ENCODE data around the gene SLC26A6. TPM values are rescaled to one million over a fixed set of nuclear protein-coding genes. Genes with fewer than 3 reads are reported as not detected.

The SLC26A6 gene
- total and polyA plus RNA-seq, 2 of the 13 experiments (the other 11 are each of a cell fraction or from before 2014, with no cell fraction given) = 40.7 to 184 TPM

DNA sequence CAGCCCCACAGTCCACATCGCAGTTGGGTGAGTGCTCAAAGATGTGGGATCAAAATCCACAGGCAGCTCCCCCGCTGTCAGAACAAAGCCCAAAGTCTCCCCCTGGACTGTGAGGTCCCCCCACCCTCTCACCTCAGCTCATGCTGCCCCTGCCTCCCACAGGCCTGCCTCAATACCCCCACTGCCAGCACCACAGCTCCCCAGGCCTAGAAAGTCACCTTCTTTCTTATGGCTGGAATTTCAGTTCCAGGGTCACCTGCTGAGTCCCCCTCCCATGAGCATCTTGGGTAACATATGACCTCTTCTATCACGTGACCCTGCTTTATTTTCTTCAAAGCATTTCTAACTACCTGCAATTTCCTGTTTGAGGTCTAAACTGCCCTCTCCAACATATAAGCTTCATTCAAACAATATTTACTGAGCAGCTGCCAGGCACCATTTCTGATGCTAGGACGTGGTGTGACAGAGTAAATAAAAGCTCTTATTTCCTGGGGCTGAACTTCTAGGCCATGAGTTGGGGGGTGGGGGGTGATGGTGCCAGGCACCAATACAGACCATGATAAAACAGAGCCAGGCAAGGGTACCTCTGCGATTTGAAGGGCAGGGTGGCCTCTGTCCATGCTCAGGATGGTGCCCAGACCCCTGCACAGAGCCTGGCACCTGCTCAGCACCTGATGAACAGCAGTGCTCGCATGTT is 11.3 kb downstream of the SLC26A6 start (continued):
- TF ChIP-seq KIAA2018 (CRISPR knock-in tag; IDR thresholded peaks at IDR 0.05; ENCODE audit: borderline replicate concordance) = no peak
- no peak for TF ChIP-seq MIER3 (CRISPR knock-in tag; IDR thresholded peaks at IDR 0.05; ENCODE audit: borderline replicate concordance)
- 0 out of 2 replicates have a peak, but pooled peaks have one; percentile 50 for TF ChIP-seq TARDBP (CRISPR knock-in tag; IDR thresholded peaks at IDR 0.05)
- TF ChIP-seq HNF4G (IDR thresholded peaks at IDR 0.05; ENCODE audit: borderline replicate concordance, low read depth, low read length) = no peak
- TF ChIP-seq HNF4G (CRISPR knock-in tag; IDR thresholded peaks at IDR 0.05; ENCODE audit: borderline replicate concordance, low read depth) = no peak
- peak; percentile 69 for TF ChIP-seq FOXA3 (CRISPR knock-in tag; IDR thresholded peaks at IDR 0.05)
- TF ChIP-seq ZUFSP (CRISPR knock-in tag; IDR thresholded peaks at IDR 0.05; ENCODE audit: borderline replicate concordance) = no peak
- no peak for TF ChIP-seq TAF1 (CRISPR knock-in tag; IDR thresholded peaks at IDR 0.05)
- TF ChIP-seq NAIF1 (CRISPR knock-in tag; IDR thresholded peaks at IDR 0.05; ENCODE audit: borderline replicate concordance) = no peak
- no peak for TF ChIP-seq DNMT3B (CRISPR knock-in tag; conservative IDR thresholded peaks at IDR 0.05)
- peak; percentile 54 for TF ChIP-seq GATAD2A (CRISPR knock-in tag; IDR thresholded peaks at IDR 0.05)
- peak; percentile 88; the same call in 1 of the 2 replicates for TF ChIP-seq TBX2 (CRISPR knock-in tag; IDR thresholded peaks at IDR 0.05; ENCODE audit: borderline replicate concordance)
- peak in 1 of 2 experiments; percentile 46; a peak in 1 of 4 replicates for TF ChIP-seq HMGXB4 (CRISPR knock-in tag; IDR thresholded peaks at IDR 0.05; ENCODE audit: borderline replicate concordance in 1 of 2, low read depth in 1 of 2)
- TF ChIP-seq, protein P1, sequence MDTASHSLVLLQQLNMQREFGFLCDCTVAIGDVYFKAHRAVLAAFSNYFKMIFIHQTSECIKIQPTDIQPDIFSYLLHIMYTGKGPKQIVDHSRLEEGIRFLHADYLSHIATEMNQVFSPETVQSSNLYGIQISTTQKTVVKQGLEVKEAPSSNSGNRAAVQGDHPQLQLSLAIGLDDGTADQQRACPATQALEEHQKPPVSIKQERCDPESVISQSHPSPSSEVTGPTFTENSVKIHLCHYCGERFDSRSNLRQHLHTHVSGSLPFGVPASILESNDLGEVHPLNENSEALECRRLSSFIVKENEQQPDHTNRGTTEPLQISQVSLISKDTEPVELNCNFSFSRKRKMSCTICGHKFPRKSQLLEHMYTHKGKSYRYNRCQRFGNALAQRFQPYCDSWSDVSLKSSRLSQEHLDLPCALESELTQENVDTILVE (CRISPR knock-in tag; IDR thresholded peaks at IDR 0.05) = no peak; the same call in 1 of the 2 replicates
- no peak for TF ChIP-seq ZNF251 (CRISPR knock-in tag; IDR thresholded peaks at IDR 0.05)

All from HepG2 (cell line).